Aorta (tissue), 5 donors: ENCODE data around the gene NALCN. TPM values are rescaled to one million over a fixed set of nuclear protein-coding genes. Genes with fewer than 3 reads are reported as not detected.

ENCODE experiments used
- ATAC-seq: fragments of 200-7000 bp; cut with Tn5 transposase; one replicate; pipeline ENCODE4 v1.9.1; 2022; ENCODE audit warnings: moderate library complexity; ENCODE audit not compliant: low FRiP score
- DNase-seq, 2 donors: peaks; one replicate each; pipeline ENCODE4 v3.0.0-alpha.2; 2020
- H3K27ac ChIP-seq, 2 donors: one replicate each; pipeline ENCODE4 v1.5.1; 2013; ENCODE audit warnings: low read length in 2 of 2, mild to moderate bottlenecking in 2 of 2, moderate library complexity in 2 of 2, control low read depth in 1 of 2, inconsistent platforms in 1 of 2, low read depth in 1 of 2
- H3K27me3 ChIP-seq, 2 donors: one replicate each; pipeline ENCODE4 v1.6.1; 2013; ENCODE audit warnings: control low read depth in 1 of 2, low read length in 1 of 2, mild to moderate bottlenecking in 1 of 2, moderate library complexity in 1 of 2; ENCODE audit not compliant: insufficient read depth in 2 of 2, control insufficient read depth in 1 of 2
- H3K36me3 ChIP-seq, 2 donors: one replicate each; pipeline ENCODE4 v1.6.1; 2013; ENCODE audit warnings: control low read depth in 1 of 2, low read length in 1 of 2, mild to moderate bottlenecking in 1 of 2; ENCODE audit not compliant: insufficient read depth in 2 of 2, control insufficient read depth in 1 of 2
- H3K4me1 ChIP-seq, 2 donors: one replicate each; pipeline ENCODE4 v1.6.1; 2013; ENCODE audit warnings: low read length in 2 of 2, control low read depth in 1 of 2, mild to moderate bottlenecking in 1 of 2, moderate library complexity in 1 of 2; ENCODE audit not compliant: insufficient read depth in 2 of 2, control insufficient read depth in 1 of 2
- H3K4me3 ChIP-seq, 2 donors: one replicate each; pipeline ENCODE4 v1.5.1; 2013; ENCODE audit warnings: low read length in 2 of 2, control low read depth in 1 of 2, mild to moderate bottlenecking in 1 of 2
- H3K9me3 ChIP-seq: one replicate; pipeline ENCODE4 v1.6.1; 2013; ENCODE audit warnings: mild to moderate bottlenecking, low read length; ENCODE audit not compliant: control insufficient read depth
- WGBS, 2 donors: extraction: QIAGEN DNeasy Blood & Tissue Kit; methylation state at CpG; one replicate each; pipeline ENCODE4 v1.1.7; 2013; 5-methylcytosine and 5-hydroxymethylcytosine counted together
- intact Hi-C, 2 donors: fragments of 100-400 bp; cut with DNase I; formaldehyde crosslinking; loops; one replicate each; pipeline versions ENCODE4 v1.14.2 to v1.15.0; 2022
- polyA plus RNA-seq, 2 donors: library from polyadenylated mRNA; stranded (reverse); fragments of 200-250 nt; gene quantifications; one replicate each; pipeline ENCODE4 v1.2.3, GENCODE V29; 2013
- total RNA-seq, 2 donors: library from RNA; stranded (reverse); fragmentation: NEBNext Ultra II Directional; extraction: Animal tissue kit (Norgen Biotek cat#: 25700); gene quantifications; one replicate each; pipeline ENCODE4 v1.2.1, GENCODE V29; 2021
- donor health status: healthy with polysubstance abuse.
- donor health status: Bipolar disorder and iron deficiency.
- donor health status: DM: no; HTN: no; CAD: no.
- donor health status: DM: no; HTN: no; CAD: no.
- donor health status: DM: yes; HTN: yes; CAD: no.

Gene NALCN
- total and polyA plus RNA-seq, 4 donors: 2.4 to 16.2 (median 8.2) TPM

DNA sequence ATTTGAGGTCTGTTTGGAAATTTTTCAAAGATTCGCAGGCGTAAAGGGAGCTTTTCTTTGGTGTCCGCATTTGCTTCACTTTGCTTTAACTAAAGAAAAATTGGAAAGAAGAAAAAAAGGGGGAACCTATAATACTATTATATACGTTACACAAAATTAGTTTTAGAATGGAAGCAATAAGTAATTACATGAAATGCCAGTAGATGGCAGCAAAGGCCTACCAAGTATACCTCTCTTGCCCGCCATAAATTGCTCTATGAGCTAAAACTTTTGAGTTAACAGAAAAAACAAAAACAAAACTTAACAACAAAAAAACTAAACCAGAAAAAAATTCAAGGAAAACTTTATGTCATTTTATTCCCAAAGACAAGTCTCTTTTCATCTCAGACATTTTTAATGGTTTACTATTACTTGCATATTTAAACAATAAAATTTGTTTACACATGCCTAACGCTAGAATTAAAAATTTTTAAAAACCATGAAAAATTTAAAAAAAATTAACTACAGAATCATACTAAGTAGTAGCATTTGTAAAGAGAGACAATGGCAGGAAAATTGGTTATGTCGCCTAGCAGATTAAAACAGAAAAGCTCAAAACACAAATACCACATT, 271.4 kb downstream of the NALCN start:
- Histone ChIP-seq H3K4me3 (no peak overlapping the region), H3K27ac (no peak overlapping the region), H3K27me3 (no peaks in the 10 kb centered on the region), H3K4me1 (no peaks in the 10 kb centered on the region), H3K9me3 (no peaks in the 10 kb centered on the region), H3K36me3 (no peaks in the 10 kb centered on the region)
- 28 to 29% methylated on average over 7 of the region's 7 CpGs for WGBS, 2 donors
- intact Hi-C loops: loop anchor here (5.0 to 10.0 kb wide), 5 partner anchors 160 to 780 kb away; no protein-coding TSS in a partner anchor
- no peak for DNase-seq
- no peak for ATAC-seq

DNA sequence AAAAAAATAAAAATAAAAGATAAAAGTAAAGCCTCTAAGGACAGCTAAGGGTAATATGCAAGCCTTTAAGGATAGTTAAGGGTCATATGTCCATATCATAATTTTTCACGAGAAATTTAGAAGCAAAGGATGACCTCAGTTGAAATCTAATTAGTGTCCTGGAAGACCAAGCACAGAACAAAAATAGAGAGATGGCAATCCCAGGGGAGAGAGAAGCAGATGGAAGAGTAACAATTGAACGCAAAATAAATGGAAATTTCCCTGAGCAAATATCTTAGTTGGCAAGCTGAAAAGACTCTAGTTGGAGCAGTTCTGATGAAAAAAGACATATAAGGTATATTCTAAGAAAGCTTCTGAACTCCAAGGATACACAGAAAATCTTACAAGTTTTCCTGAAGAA, 275.4 kb downstream of the NALCN start:
- intact Hi-C loops: loop anchor here (10.0 kb wide), 4 partner anchors 164 to 784 kb away; no protein-coding TSS in a partner anchor
- no peak for DNase-seq
- WGBS, 2 donors: 76 to 87% methylated on average over 2 of the region's 2 CpGs
- H3K4me1 ChIP-seq: no peaks in the 10 kb centered on the region
- no peak overlapping the region for H3K4me3 ChIP-seq
- H3K9me3 ChIP-seq: no peaks in the 10 kb centered on the region
- no peak for ATAC-seq
- no peaks in the 10 kb centered on the region for H3K36me3 ChIP-seq
- no peak overlapping the region for H3K27ac ChIP-seq
- no peaks in the 10 kb centered on the region for H3K27me3 ChIP-seq

DNA sequence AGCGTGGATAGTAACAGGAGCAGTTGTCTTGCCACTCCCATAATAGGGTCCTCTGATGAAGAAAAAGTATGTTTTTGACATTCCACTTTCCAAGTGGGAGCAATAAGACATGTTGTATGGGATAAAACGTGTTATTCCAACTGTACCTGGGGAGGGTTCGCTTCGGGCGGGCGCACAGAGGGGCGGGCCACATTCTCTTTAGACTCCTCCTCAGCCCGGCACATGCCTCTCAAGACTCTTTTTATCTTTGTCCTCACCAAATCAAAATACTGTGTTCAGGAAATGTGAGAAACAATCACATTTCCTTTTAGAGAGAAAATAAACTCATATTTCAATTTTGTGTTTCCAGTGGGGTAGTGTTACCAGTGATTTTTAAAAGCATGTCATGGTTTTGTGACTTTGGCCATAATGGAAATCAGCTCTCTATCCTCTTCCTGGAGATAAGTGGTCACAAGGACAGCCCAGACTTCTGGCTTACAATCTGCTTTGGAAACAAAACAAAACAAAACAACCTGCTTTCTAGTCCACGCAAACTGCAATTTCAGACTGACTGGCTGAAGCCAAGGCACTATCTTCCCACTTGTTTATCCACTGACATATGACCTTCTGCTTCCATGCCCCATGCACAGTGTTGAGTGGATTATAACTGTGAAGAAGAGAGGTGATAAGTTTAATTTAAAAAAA, 276.1 kb downstream of the NALCN start:
- no peak for ATAC-seq
- 92 to 93% methylated on average over 9 of the region's 9 CpGs for WGBS, 2 donors
- DNase-seq: no peak
- H3K4me3 ChIP-seq: no peak overlapping the region
- H3K36me3 ChIP-seq: no peaks in the 10 kb centered on the region
- H3K27ac ChIP-seq: no peak overlapping the region
- intact Hi-C loops: loop anchor here (10.0 kb wide), 4 partner anchors 165 to 785 kb away; no protein-coding TSS in a partner anchor
- H3K4me1 ChIP-seq: no peaks in the 10 kb centered on the region
- H3K9me3 ChIP-seq: no peaks in the 10 kb centered on the region
- H3K27me3 ChIP-seq: no peaks in the 10 kb centered on the region

DNA sequence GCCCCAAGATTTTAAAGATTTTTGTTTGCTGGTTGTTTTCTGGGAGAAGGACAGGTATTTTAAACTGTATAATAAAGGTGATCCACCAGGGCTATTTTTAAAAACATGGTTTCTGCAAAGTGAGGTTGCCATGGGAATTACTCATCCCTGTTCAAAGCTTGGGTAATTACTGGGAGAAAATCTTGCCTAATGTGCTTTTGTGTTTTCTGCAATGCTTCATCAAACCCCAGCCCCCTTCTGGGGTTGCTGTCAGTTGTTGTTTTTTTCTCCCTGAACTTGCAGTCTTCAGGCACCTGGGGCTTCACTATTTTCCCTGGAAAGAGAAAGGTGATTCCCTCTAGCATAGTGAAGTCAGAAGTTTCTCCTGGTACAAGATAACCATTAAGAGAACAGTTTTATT, 277.2 kb downstream of the NALCN start:
- no peaks in the 10 kb centered on the region for H3K9me3 ChIP-seq
- intact Hi-C loops: no loop called here
- H3K4me1 ChIP-seq: no peaks in the 10 kb centered on the region
- DNase-seq: no peak
- no peak overlapping the region for H3K27ac ChIP-seq
- ATAC-seq: no peak
- H3K36me3 ChIP-seq: no peaks in the 10 kb centered on the region
- no peak overlapping the region for H3K4me3 ChIP-seq
- H3K27me3 ChIP-seq: no peaks in the 10 kb centered on the region

DNA sequence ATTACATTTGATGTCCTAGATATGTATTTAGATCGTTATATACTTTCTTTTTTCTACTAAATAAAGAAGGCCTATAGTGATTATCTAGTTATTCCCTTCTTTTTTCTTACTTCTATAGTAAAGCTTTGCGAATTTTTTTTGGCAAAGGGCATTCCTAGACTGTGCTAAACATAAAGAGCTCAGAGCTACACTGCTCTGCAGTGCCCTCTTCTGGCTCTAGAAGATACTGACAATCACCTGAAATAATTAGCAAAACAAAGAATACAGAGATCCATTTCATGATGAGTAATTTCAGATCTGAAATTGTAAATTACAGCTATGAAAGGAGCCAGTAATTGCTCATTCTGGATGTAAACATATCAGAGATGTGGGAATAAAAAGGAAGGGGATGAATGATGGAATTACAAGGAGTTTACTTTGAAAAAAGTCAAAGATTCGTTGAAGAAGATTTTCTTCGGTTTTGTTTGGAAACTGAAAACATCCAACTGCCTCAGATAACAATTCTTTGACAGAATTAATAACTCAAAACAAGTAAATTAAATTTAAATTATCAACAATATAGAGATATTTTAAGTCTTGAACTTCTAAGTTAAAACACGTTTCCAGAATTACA, 288.5 kb downstream of the NALCN start:
- Histone ChIP-seq H3K4me1 (no peaks in the 10 kb centered on the region), H3K36me3 (peaks cover 0 to 2% of the 10 kb centered on the region in 2 donors), H3K27me3 (no peaks in the 10 kb centered on the region), H3K9me3 (no peaks in the 10 kb centered on the region), H3K27ac (no peak overlapping the region), H3K4me3 (no peak overlapping the region)
- DNase-seq: no peak
- 43 to 52% methylated on average over 5 of the region's 5 CpGs for WGBS, 2 donors
- intact Hi-C loops: no loop called here
- no peak for ATAC-seq

DNA sequence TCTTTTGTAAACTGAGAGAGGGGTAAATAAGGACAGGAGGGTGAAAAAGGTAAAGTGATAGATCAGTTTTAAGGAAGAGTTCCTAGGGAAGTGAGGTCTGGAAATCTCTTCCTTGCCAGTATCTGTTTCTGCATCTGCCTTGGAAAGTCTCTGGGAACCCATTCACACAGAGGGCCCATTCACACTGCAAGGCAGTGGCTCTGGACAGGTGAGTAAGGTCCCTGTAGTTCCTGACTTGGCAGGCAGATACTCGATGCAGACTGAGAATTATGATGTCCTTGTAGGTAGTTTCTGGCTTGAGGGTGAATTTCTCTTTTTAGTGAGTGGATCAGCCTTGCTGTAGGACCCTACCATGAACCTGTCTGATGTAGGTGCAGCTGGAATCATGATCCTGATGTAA, 293.3 kb downstream of the NALCN start:
- intact Hi-C loops: no loop called here
- ATAC-seq (no peak), DNase-seq (no peak)
- H3K36me3 ChIP-seq: peaks cover 0 to 2% of the 10 kb centered on the region in 2 donors
- H3K27me3 ChIP-seq: no peaks in the 10 kb centered on the region
- 81 to 85% methylated on average over 1 of the region's 1 CpG for WGBS, 2 donors
- no peak overlapping the region for H3K4me3 ChIP-seq
- H3K4me1 ChIP-seq: no peaks in the 10 kb centered on the region
- no peaks in the 10 kb centered on the region for H3K9me3 ChIP-seq
- no peak overlapping the region for H3K27ac ChIP-seq

DNA sequence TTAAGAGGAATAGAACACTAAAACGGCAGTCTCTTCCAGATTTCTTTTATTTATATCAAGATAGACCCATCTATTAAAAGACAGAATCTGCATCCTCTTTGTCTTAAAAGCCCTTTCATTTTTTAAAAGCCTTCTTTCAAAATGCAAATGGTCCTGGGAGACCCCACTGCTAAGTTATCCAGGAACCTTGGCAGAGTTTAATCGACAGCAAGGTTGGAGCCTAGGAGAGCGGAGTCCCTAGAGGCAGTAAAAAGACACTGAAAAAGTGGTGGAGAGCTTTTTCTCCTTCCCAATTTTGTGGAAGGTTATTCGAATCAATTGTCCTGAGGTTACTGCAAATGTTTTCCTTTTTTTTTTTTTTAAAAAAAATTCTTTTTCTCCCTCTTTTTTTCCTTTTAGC, 294.7 kb downstream of the NALCN start:
- Histone ChIP-seq H3K27ac (no peak overlapping the region), H3K9me3 (no peaks in the 10 kb centered on the region), H3K27me3 (no peaks in the 10 kb centered on the region), H3K36me3 (peaks cover 0 to 2% of the 10 kb centered on the region in 2 donors), H3K4me1 (no peaks in the 10 kb centered on the region), H3K4me3 (no peak overlapping the region)
- 79 to 84% methylated on average over 4 of the region's 4 CpGs for WGBS, 2 donors
- no peak for DNase-seq
- no peak for ATAC-seq
- intact Hi-C loops: no loop called here

DNA sequence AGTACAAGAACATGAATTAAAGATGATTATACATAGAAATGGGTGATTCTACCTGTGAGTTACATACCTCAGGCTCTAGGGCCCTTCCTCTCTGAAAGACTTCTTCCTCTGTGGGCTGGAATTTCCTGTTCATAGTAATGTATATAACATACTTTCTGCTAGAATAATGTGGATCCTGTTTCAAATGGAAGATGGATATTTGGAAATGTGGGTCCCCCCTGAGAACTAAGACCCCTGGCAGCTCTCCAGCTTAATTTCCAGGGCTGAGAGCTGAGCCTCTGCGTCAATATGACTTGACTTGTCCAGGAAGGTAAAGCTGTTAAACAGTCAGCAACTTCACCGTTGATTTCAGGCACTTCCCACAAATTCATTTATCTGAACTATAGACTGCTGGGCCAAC, 296.3 kb downstream of the NALCN start:
- intact Hi-C loops: no loop called here
- WGBS, 2 donors: 64 to 75% methylated on average over 2 of the region's 2 CpGs
- H3K27ac ChIP-seq: no peak overlapping the region
- H3K27me3 ChIP-seq: no peaks in the 10 kb centered on the region
- DNase-seq (no peak), ATAC-seq (no peak)
- no peak overlapping the region for H3K4me3 ChIP-seq
- no peaks in the 10 kb centered on the region for H3K4me1 ChIP-seq
- H3K9me3 ChIP-seq: no peaks in the 10 kb centered on the region
- H3K36me3 ChIP-seq: peaks cover 0 to 2% of the 10 kb centered on the region in 2 donors

DNA sequence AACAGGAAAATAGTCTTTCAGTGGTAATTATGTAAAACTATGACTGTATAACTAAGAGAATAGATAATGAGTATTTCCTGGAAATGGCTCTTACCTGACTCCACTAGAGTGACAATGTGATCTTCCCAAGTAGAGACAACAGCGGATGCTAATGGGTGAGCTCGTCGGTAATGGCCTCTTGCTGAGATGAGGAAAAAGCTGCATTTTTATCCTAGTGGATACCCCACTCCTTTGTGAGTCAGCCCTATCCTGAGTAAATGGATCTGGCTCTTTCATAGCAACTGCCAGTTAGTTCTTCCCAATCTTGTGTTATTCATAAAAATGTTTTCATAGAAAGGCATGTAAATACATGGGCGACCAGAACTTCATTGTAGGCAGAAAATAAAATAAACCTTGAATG, 299.5 kb downstream of the NALCN start:
- H3K27me3 ChIP-seq: no peaks in the 10 kb centered on the region
- no peak for ATAC-seq
- no peak for DNase-seq
- 84 to 85% methylated on average over 4 of the region's 4 CpGs for WGBS, 2 donors
- no peak overlapping the region for H3K27ac ChIP-seq
- H3K4me3 ChIP-seq: no peak overlapping the region
- H3K4me1 ChIP-seq: no peaks in the 10 kb centered on the region
- H3K9me3 ChIP-seq: no peaks in the 10 kb centered on the region
- no peaks in the 10 kb centered on the region for H3K36me3 ChIP-seq
- intact Hi-C loops: no loop called here
